ENCODE measurements around the gene ZFP14.

ZFP14 gene

DNA sequence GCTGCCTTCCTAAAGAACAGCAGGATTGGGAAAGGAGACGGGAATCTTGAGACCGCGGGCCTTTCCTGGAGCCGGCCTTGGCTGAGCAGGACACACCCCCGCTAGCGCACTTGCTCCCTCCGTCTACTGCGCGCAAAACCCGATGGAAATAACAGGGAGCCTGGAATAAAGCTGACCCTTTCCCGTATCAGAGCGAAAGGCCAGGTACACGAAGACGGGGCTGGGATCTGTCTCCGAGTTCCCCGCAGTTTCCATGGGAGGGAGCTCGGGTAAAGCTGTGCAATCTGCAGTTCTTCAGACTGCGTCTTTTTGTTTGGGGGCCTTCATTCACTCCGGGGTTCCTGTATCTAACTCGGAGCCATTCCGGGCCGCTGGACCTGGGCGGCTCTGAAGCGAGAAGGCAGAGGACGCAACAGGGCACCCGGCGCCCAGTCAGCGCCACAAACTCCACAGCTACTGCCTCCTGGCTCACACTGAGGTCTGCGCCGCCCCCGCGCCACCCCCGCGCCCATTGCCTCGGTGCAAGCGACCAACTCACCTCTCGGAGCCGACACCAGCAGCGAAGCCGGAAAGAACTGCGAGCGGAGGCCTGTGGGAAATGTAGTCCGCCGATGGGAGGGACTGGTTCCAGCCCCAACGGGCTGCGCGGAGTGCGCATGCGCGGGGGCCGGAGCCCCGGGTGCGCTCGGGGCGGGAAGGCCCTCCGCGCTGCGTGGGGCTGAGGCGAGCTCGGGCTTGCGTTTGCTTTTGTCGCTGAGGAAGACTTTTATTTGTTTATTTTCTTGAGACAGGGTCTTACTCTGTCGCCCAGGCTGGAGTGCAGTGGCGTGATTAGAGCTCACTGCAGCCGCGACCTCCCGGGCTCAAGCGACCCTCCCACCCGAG, at the start of gene ZFP14:
Gene ZFP14 (minus strand): TSS at position 577 of the 885 bp plus-strand sequence. CDS start 11,309 bp downstream, outside the sequence.
- H3K27ac ChIP-seq (ENCODE audit: low read length): peak within 1 kb of the TSS; percentile 25; the same call in 1 of the 2 replicates
- H3K9me3 ChIP-seq (ENCODE audit: insufficient read depth, low read length): no peaks in the 10 kb centered on the region

GRCh38 chr19:36423925-36424324, 44.9 kb upstream of the ZFP14 start:
- H2AFZ ChIP-seq (ENCODE audit: low read depth, low read length): no peak overlapping the region
- peaks cover 4% of the 10 kb centered on the region; the same call in 1 of the 2 replicates for H3K9me3 ChIP-seq (ENCODE audit: insufficient read depth, low read length)
- no peaks in the 10 kb centered on the region for H3K36me3 ChIP-seq (replicated peaks; ENCODE audit: low read depth, low read length)
- no peak overlapping the region for H3K4me3 ChIP-seq (ENCODE audit: low read length)
- H3K4me2 ChIP-seq (ENCODE audit: low read length): no peak overlapping the region
- no peaks in the 10 kb centered on the region for H3K27me3 ChIP-seq (ENCODE audit: low read depth, low read length)
- peaks cover 2% of the 10 kb centered on the region; the same call in 1 of the 2 replicates for H3K4me1 ChIP-seq (ENCODE audit: low read length)
- no peak overlapping the region for H3K27ac ChIP-seq (ENCODE audit: low read length)
- H4K20me1 ChIP-seq (ENCODE audit: insufficient read depth, low read length): no peaks in the 10 kb centered on the region
- no peaks in the 10 kb centered on the region for H3K79me2 ChIP-seq (ENCODE audit: low read length)
- no peak overlapping the region for H3K9ac ChIP-seq (ENCODE audit: low read length)
- TF ChIP-seq CTCF (IDR thresholded peaks at IDR 0.05; ENCODE audit: low read depth, low read length) (no peak), EZH2phosphoT487 (IDR thresholded peaks at IDR 0.05; ENCODE audit: low read depth) (no peak)

More for the DNA sequence above, at the start of gene ZFP14:
- Histone ChIP-seq H3K9ac (ENCODE audit: low read length) (peak within 1 kb of the TSS; percentile 79), H3K36me3 (replicated peaks; ENCODE audit: low read depth, low read length) (no peaks in the 10 kb centered on the region), H3K4me1 (ENCODE audit: low read length) (peaks cover 20% of the 10 kb centered on the region), H3K4me2 (ENCODE audit: low read length) (peak within 1 kb of the TSS; percentile 90), H3K4me3 (ENCODE audit: low read length) (peak within 1 kb of the TSS; percentile 89), H3K27me3 (ENCODE audit: low read depth, low read length) (no peaks in the 10 kb centered on the region), H4K20me1 (ENCODE audit: insufficient read depth, low read length) (no peaks in the 10 kb centered on the region), H2AFZ (ENCODE audit: low read depth, low read length) (peak within 1 kb of the TSS; percentile 95), H3K79me2 (ENCODE audit: low read length) (0 out of 2 replicates have a peak, but pooled peaks cover 10% of the 10 kb centered on the region)
- TF ChIP-seq EZH2phosphoT487 (IDR thresholded peaks at IDR 0.05; ENCODE audit: low read depth): no peak
- peak; percentile 46 for TF ChIP-seq CTCF (IDR thresholded peaks at IDR 0.05; ENCODE audit: low read depth, low read length)

DNA sequence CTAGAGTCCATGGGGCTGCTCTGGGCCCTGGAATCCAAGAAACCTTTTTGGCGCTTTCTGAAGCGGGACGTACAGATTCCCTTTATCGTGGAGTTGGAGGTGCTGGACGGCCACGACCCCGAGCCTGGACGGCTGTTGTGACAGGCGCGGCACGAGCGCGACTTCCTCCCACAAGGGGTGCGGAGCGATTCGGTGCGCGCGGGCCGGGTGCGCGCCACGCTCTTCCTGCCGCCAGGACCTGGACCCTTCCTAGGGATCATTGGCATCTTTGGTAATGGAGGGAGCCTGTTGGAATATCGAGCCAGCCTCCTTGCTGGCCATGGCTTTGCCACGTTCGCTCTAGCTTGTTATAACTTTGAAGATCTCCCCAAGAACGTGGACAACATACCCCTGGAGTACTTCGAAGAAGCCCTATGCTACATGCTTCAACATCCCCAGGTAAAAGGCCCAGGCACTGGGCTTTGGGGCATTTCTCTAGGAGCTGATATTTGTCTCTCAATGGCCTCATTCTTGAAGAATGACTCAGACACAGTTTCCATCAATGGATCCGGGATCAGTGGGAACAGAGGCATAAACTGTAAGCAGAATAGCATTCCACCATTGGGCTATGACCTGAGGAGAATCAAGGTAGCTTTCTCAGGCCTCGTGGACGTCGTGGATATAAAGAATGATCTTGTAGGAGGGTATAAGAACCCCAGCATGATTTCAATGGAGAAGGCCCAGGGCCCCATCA, 42.9 kb upstream of the ZFP14 start:
- Histone ChIP-seq H3K9me3 (ENCODE audit: insufficient read depth, low read length) (no peaks in the 10 kb centered on the region), H3K27ac (ENCODE audit: low read length) (no peak overlapping the region), H3K27me3 (ENCODE audit: low read depth, low read length) (no peaks in the 10 kb centered on the region), H2AFZ (ENCODE audit: low read depth, low read length) (no peak overlapping the region), H3K4me1 (ENCODE audit: low read length) (peaks cover 9% of the 10 kb centered on the region), H3K4me3 (ENCODE audit: low read length) (no peak overlapping the region), H3K9ac (ENCODE audit: low read length) (no peak overlapping the region), H3K79me2 (ENCODE audit: low read length) (peaks cover 15% of the 10 kb centered on the region), H4K20me1 (ENCODE audit: insufficient read depth, low read length) (no peaks in the 10 kb centered on the region), H3K4me2 (ENCODE audit: low read length) (no peak overlapping the region), H3K36me3 (replicated peaks; ENCODE audit: low read depth, low read length) (peaks cover 7% of the 10 kb centered on the region)
- TF ChIP-seq EZH2phosphoT487 (IDR thresholded peaks at IDR 0.05; ENCODE audit: low read depth) (no peak), CTCF (IDR thresholded peaks at IDR 0.05; ENCODE audit: low read depth, low read length) (no peak)

All from OCI-LY3 (cell line).